Kidney (tissue), 14 donors: ENCODE data around the gene MEGF6. TPM values are rescaled to one million over a fixed set of nuclear protein-coding genes. Genes with fewer than 3 reads are reported as not detected.

ENCODE experiments used
- DNase-seq, 5 donors: peaks; one replicate each; pipeline ENCODE4 v3.0.0-alpha.2; 2013 to 2020
- FAIRE-seq: peaks from 2 replicates; lab custom pipeline; 2012; peaks lifted over from hg19 to GRCh38; lab: Jason Lieb, UNC
- H3K27ac ChIP-seq, 2 donors: one replicate each; pipeline ENCODE4 v1.7.0; 2013; ENCODE audit warnings: low read depth in 2 of 2, low read length in 2 of 2, inconsistent platforms in 1 of 2
- H3K27me3 ChIP-seq: one replicate; pipeline ENCODE4 v1.7.1; 2013; ENCODE audit warnings: low read length, inconsistent platforms; ENCODE audit not compliant: control insufficient read depth, insufficient read depth
- H3K36me3 ChIP-seq, 3 donors: one replicate each; pipeline versions ENCODE4 v1.7.0 to v1.7.1; 2013; ENCODE audit warnings: low read length in 3 of 3, control low read depth in 1 of 3, inconsistent platforms in 1 of 3; ENCODE audit not compliant: insufficient read depth in 3 of 3, control insufficient read depth in 2 of 3
- H3K4me1 ChIP-seq, 3 donors: one replicate each; pipeline versions ENCODE4 v1.7.0 to v1.7.1; 2013; ENCODE audit warnings: low read length in 3 of 3, inconsistent platforms in 1 of 3, low read depth in 1 of 3; ENCODE audit not compliant: control insufficient read depth in 2 of 3, insufficient read depth in 2 of 3
- H3K4me3 ChIP-seq, 3 donors: one replicate each; pipeline versions ENCODE4 v1.7.0 to v1.8.1; 2013; ENCODE audit warnings: low read length in 3 of 3, control low read depth in 1 of 3, inconsistent platforms in 1 of 3
- H3K9ac ChIP-seq, 3 donors: one replicate each; pipeline versions ENCODE4 v1.7.0 to v1.7.1; 2013; ENCODE audit warnings: low read length in 3 of 3, control low read depth in 1 of 3, inconsistent platforms in 1 of 3
- H3K9me3 ChIP-seq, 3 donors: one replicate each; pipeline versions ENCODE4 v1.7.0 to v1.7.1; 2013; ENCODE audit warnings: low read length in 3 of 3, control low read depth in 1 of 3, inconsistent platforms in 1 of 3; ENCODE audit not compliant: control insufficient read depth in 2 of 3, insufficient read depth in 1 of 3
- intact Hi-C: fragments of 100-400 bp; cut with DNase I; formaldehyde crosslinking; loops from one replicate; pipeline ENCODE4 v1.11.1; 2022
- polyA plus RNA-seq: library from polyadenylated mRNA; stranded (reverse); fragments of 350-450 nt; fragmentation: Illumina TruSeq; extraction: RNeasy Lipid Tissue Mini Kit (QIAGEN cat#74804); gene quantifications from one replicate; pipeline ENCODE4 v1.2.3, GENCODE V29; 2014; ENCODE audit warnings: low read depth, low replicate concordance; ENCODE audit not compliant: insufficient read depth
- total RNA-seq: library from RNA; stranded (reverse); fragmentation: NEBNext Ultra II Directional; extraction: Animal tissue kit (Norgen Biotek cat#: 25700); gene quantifications from one replicate; pipeline ENCODE4 v1.2.1, GENCODE V29; 2021
- TF ChIP-seq, protein P1 (sequence below): IDR thresholded peaks from 3 replicates; pipeline ENCODE4 v1.5.1; 2012; ENCODE audit warnings: mild to moderate bottlenecking, moderate library complexity, borderline replicate concordance; ENCODE audit not compliant: insufficient read depth; ENCODE audit errors: extremely low read depth
- donor health status: control.
- donor health status: control.
- donor health status: control.
- donor health status: control.
- donor health status: control.
- donor health status: DM: yes; HTN: yes; CAD: no.
- donor health status: Normal renal cell carcinoma (clear cell type).

MEGF6 gene
- total and polyA plus RNA-seq, 2 donors from 2014 or later: 2.8 to 10.9 TPM

DNA sequence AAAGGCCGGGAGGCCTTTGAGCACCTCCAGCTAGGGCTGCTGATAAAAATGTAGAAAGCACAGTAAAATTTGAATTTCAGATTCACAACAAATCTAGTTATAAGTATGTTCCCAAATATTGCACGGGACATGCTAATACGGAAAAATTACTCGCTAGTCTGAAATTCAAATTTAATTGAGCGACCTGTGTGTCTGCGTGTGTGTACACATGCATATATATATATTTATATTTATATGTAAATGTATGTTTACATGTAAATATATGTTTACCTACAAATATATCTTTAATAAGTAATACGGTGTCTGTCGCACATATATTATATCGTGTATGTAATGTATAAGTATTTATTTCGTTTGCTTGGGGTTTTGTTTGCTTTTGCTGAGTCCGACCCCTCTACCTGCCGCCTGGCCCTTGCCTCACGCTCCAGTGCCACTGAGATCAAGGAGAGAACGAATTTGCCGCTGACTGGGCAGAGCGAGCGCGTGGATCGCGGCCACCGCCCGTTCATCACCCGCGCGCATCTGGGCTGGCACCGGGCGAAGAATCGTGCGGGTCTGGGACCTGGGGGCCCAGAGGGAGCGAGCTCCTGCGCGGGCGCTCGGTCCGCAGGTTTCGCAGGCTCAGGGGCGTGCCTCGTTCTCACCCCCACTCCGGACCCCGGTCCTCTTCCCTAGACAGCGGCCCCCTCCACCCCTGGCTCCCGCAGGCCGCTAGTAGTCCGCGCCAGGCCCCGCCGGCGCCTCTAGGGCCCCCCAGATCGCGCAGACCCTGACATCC is 39.1 kb upstream of the MEGF6 start:
- Histone ChIP-seq H3K27ac (no peak overlapping the region), H3K4me1 (peaks cover 0 to 12% (median 0%) of the 10 kb centered on the region in 3 donors), H3K4me3 (peak overlapping the region in 2 of 3 donors; percentile 78 to 79), H3K36me3 (no peaks in the 10 kb centered on the region), H3K9ac (no peak overlapping the region), H3K9me3 (no peaks in the 10 kb centered on the region), H3K27me3 (peaks cover 14% of the 10 kb centered on the region)
- no peak for FAIRE-seq
- intact Hi-C loops: no loop called here
- DNase-seq: peak in 1 of 5 donors; percentile 62
- TF ChIP-seq, protein P1, sequence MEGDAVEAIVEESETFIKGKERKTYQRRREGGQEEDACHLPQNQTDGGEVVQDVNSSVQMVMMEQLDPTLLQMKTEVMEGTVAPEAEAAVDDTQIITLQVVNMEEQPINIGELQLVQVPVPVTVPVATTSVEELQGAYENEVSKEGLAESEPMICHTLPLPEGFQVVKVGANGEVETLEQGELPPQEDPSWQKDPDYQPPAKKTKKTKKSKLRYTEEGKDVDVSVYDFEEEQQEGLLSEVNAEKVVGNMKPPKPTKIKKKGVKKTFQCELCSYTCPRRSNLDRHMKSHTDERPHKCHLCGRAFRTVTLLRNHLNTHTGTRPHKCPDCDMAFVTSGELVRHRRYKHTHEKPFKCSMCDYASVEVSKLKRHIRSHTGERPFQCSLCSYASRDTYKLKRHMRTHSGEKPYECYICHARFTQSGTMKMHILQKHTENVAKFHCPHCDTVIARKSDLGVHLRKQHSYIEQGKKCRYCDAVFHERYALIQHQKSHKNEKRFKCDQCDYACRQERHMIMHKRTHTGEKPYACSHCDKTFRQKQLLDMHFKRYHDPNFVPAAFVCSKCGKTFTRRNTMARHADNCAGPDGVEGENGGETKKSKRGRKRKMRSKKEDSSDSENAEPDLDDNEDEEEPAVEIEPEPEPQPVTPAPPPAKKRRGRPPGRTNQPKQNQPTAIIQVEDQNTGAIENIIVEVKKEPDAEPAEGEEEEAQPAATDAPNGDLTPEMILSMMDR: no peak

GRCh38 chr1:3649342-3650247 is 38.3 kb upstream of the MEGF6 start, which contains the start of gene WRAP73:
TSS of gene WRAP73 (minus strand) at chr1:3650103. CDS start at chr1:3649999, 104 bp downstream.
- DNase-seq (peak; percentile 91 to 97 (median 95)), FAIRE-seq (no peak)
- Histone ChIP-seq H3K4me3 (peak within 1 kb of the TSS; percentile 47 to 79 (median 78)), H3K4me1 (peaks cover 0 to 12% (median 0%) of the 10 kb centered on the region in 3 donors), H3K9me3 (no peaks in the 10 kb centered on the region), H3K9ac (peak within 1 kb of the TSS in 2 of 3 donors; percentile 1 to 25), H3K27ac (no peak within 1 kb of the TSS), H3K27me3 (peaks cover 14% of the 10 kb centered on the region), H3K36me3 (no peaks in the 10 kb centered on the region)
- intact Hi-C loops: no loop called here
- TF ChIP-seq, protein P1: peak; percentile 2

DNA sequence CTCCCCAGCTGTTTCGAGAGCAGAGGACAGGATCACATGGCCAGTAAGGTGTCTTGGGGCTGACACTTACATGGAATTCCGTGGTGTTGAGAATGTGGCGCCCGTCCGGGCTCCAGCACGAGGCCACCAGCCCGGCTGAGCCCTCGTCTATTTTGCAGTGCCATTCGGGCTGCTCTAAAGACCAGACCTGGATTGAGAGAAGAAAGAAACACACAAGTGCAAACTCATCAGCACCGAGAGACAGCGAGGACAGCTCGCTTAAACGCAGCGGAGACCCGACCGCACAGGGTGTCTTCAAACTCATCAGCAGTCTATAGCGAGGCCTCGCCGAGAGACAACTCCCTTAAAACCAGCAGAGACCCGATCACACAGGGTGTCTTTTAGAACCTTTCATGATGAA is 35.3 kb upstream of the MEGF6 start:
- FAIRE-seq (no peak), DNase-seq (peak in 1 of 5 donors; percentile 32)
- H3K27me3 ChIP-seq: peaks cover 4% of the 10 kb centered on the region
- no peak overlapping the region for H3K9ac ChIP-seq
- TF ChIP-seq, protein P1: no peak
- peaks cover 0 to 6% (median 3%) of the 10 kb centered on the region in 3 donors for H3K36me3 ChIP-seq
- no peaks in the 10 kb centered on the region for H3K9me3 ChIP-seq
- no peak overlapping the region for H3K4me3 ChIP-seq
- intact Hi-C loops: no loop called here
- peaks cover 0 to 12% (median 0%) of the 10 kb centered on the region in 3 donors for H3K4me1 ChIP-seq
- no peak overlapping the region for H3K27ac ChIP-seq
